ENCODE results near the gene WWOX.

WWOX gene

GRCh38 chr16:78635807-78636206, 536.4 kb downstream of the WWOX start:
- Histone ChIP-seq H3K4me1 (ENCODE audit: control insufficient read depth, insufficient read depth, low read length) (no peaks in the 10 kb centered on the region), H3K9me3 (ENCODE audit: control insufficient read depth, low read length) (no peaks in the 10 kb centered on the region), H3K9ac (ENCODE audit: low read length) (no peak overlapping the region), H3K36me3 (ENCODE audit: control insufficient read depth, insufficient read depth, low read length, severe bottlenecking) (no peaks in the 10 kb centered on the region), H3K4me3 (ENCODE audit: low read length) (no peak overlapping the region), H3K27me3 (replicated peaks; ENCODE audit: control insufficient read depth, insufficient read depth, low read length) (no peaks in the 10 kb centered on the region)
- no peak for DNase-seq (ENCODE audit: low read depth)

- Histone ChIP-seq H3K9me3 (ENCODE audit: control insufficient read depth, low read length) (no peaks in the 10 kb centered on the region), H3K36me3 (ENCODE audit: control insufficient read depth, insufficient read depth, low read length, severe bottlenecking) (no peaks in the 10 kb centered on the region), H3K27me3 (replicated peaks; ENCODE audit: control insufficient read depth, insufficient read depth, low read length) (peaks cover 5% of the 10 kb centered on the region), H3K4me3 (ENCODE audit: low read length) (no peak overlapping the region), H3K9ac (ENCODE audit: low read length) (no peak overlapping the region), H3K4me1 (ENCODE audit: control insufficient read depth, insufficient read depth, low read length) (no peaks in the 10 kb centered on the region)
- no peak for DNase-seq (ENCODE audit: low read depth)
Measured at GRCh38 chr16:78638371-78638770, 538.9 kb downstream of the WWOX start.

GRCh38 chr16:78639775-78640174, 540.3 kb downstream of the WWOX start:
- Histone ChIP-seq H3K9ac (ENCODE audit: low read length) (no peak overlapping the region), H3K36me3 (ENCODE audit: control insufficient read depth, insufficient read depth, low read length, severe bottlenecking) (no peaks in the 10 kb centered on the region), H3K4me3 (ENCODE audit: low read length) (no peak overlapping the region), H3K9me3 (ENCODE audit: control insufficient read depth, low read length) (no peaks in the 10 kb centered on the region), H3K4me1 (ENCODE audit: control insufficient read depth, insufficient read depth, low read length) (no peaks in the 10 kb centered on the region), H3K27me3 (replicated peaks; ENCODE audit: control insufficient read depth, insufficient read depth, low read length) (peaks cover 5% of the 10 kb centered on the region)
- DNase-seq (ENCODE audit: low read depth), result no peak

- H3K4me1 ChIP-seq (ENCODE audit: control insufficient read depth, insufficient read depth, low read length), result no peaks in the 10 kb centered on the region
- no peak overlapping the region for H3K9ac ChIP-seq (ENCODE audit: low read length)
- peaks cover 5% of the 10 kb centered on the region for H3K27me3 ChIP-seq (replicated peaks; ENCODE audit: control insufficient read depth, insufficient read depth, low read length)
- H3K9me3 ChIP-seq (ENCODE audit: control insufficient read depth, low read length), result no peaks in the 10 kb centered on the region
- DNase-seq (ENCODE audit: low read depth), result no peak
- no peak overlapping the region for H3K4me3 ChIP-seq (ENCODE audit: low read length)
- H3K36me3 ChIP-seq (ENCODE audit: control insufficient read depth, insufficient read depth, low read length, severe bottlenecking), result no peaks in the 10 kb centered on the region
Measured at GRCh38 chr16:78640886-78641285, 541.4 kb downstream of the WWOX start.

GRCh38 chr16:78641433-78641832, 542.0 kb downstream of the WWOX start:
- Histone ChIP-seq H3K27me3 (replicated peaks; ENCODE audit: control insufficient read depth, insufficient read depth, low read length) (peaks cover 5% of the 10 kb centered on the region), H3K4me1 (ENCODE audit: control insufficient read depth, insufficient read depth, low read length) (no peaks in the 10 kb centered on the region), H3K4me3 (ENCODE audit: low read length) (no peak overlapping the region), H3K36me3 (ENCODE audit: control insufficient read depth, insufficient read depth, low read length, severe bottlenecking) (no peaks in the 10 kb centered on the region), H3K9me3 (ENCODE audit: control insufficient read depth, low read length) (no peaks in the 10 kb centered on the region), H3K9ac (ENCODE audit: low read length) (no peak overlapping the region)
- no peak for DNase-seq (ENCODE audit: low read depth)

- Histone ChIP-seq H3K36me3 (ENCODE audit: control insufficient read depth, insufficient read depth, low read length, severe bottlenecking) (no peaks in the 10 kb centered on the region), H3K4me3 (ENCODE audit: low read length) (no peak overlapping the region), H3K4me1 (ENCODE audit: control insufficient read depth, insufficient read depth, low read length) (no peaks in the 10 kb centered on the region), H3K9me3 (ENCODE audit: control insufficient read depth, low read length) (no peaks in the 10 kb centered on the region), H3K9ac (ENCODE audit: low read length) (no peak overlapping the region), H3K27me3 (replicated peaks; ENCODE audit: control insufficient read depth, insufficient read depth, low read length) (peaks cover 5% of the 10 kb centered on the region)
- no peak for DNase-seq (ENCODE audit: low read depth)
Measured at GRCh38 chr16:78642621-78643285, 543.3 kb downstream of the WWOX start.

- DNase-seq (ENCODE audit: low read depth), result no peak
- no peaks in the 10 kb centered on the region for H3K4me1 ChIP-seq (ENCODE audit: control insufficient read depth, insufficient read depth, low read length)
- no peaks in the 10 kb centered on the region for H3K9me3 ChIP-seq (ENCODE audit: control insufficient read depth, low read length)
- H3K4me3 ChIP-seq (ENCODE audit: low read length), result no peak overlapping the region
- peaks cover 5% of the 10 kb centered on the region for H3K27me3 ChIP-seq (replicated peaks; ENCODE audit: control insufficient read depth, insufficient read depth, low read length)
- H3K36me3 ChIP-seq (ENCODE audit: control insufficient read depth, insufficient read depth, low read length, severe bottlenecking), result no peaks in the 10 kb centered on the region
- no peak overlapping the region for H3K9ac ChIP-seq (ENCODE audit: low read length)
Measured at GRCh38 chr16:78645657-78646056, 546.2 kb downstream of the WWOX start.

- no peaks in the 10 kb centered on the region for H3K4me1 ChIP-seq (ENCODE audit: control insufficient read depth, insufficient read depth, low read length)
- DNase-seq (ENCODE audit: low read depth), result no peak
- no peak overlapping the region for H3K9ac ChIP-seq (ENCODE audit: low read length)
- no peak overlapping the region for H3K4me3 ChIP-seq (ENCODE audit: low read length)
- H3K27me3 ChIP-seq (replicated peaks; ENCODE audit: control insufficient read depth, insufficient read depth, low read length), result no peaks in the 10 kb centered on the region
- H3K36me3 ChIP-seq (ENCODE audit: control insufficient read depth, insufficient read depth, low read length, severe bottlenecking), result no peaks in the 10 kb centered on the region
- no peaks in the 10 kb centered on the region for H3K9me3 ChIP-seq (ENCODE audit: control insufficient read depth, low read length)
Measured at GRCh38 chr16:78647019-78647418, 547.6 kb downstream of the WWOX start.

- Histone ChIP-seq H3K36me3 (ENCODE audit: control insufficient read depth, insufficient read depth, low read length, severe bottlenecking) (no peaks in the 10 kb centered on the region), H3K4me1 (ENCODE audit: control insufficient read depth, insufficient read depth, low read length) (no peaks in the 10 kb centered on the region), H3K27me3 (replicated peaks; ENCODE audit: control insufficient read depth, insufficient read depth, low read length) (no peaks in the 10 kb centered on the region), H3K9me3 (ENCODE audit: control insufficient read depth, low read length) (no peaks in the 10 kb centered on the region), H3K9ac (ENCODE audit: low read length) (no peak overlapping the region), H3K4me3 (ENCODE audit: low read length) (no peak overlapping the region)
- DNase-seq (ENCODE audit: low read depth), result no peak
Measured at GRCh38 chr16:78647491-78647890, 548.0 kb downstream of the WWOX start.

GRCh38 chr16:78648517-78648916, 549.1 kb downstream of the WWOX start:
- DNase-seq (ENCODE audit: low read depth), result no peak
- Histone ChIP-seq H3K9ac (ENCODE audit: low read length) (no peak overlapping the region), H3K27me3 (replicated peaks; ENCODE audit: control insufficient read depth, insufficient read depth, low read length) (no peaks in the 10 kb centered on the region), H3K4me3 (ENCODE audit: low read length) (no peak overlapping the region), H3K9me3 (ENCODE audit: control insufficient read depth, low read length) (no peaks in the 10 kb centered on the region), H3K4me1 (ENCODE audit: control insufficient read depth, insufficient read depth, low read length) (no peaks in the 10 kb centered on the region), H3K36me3 (ENCODE audit: control insufficient read depth, insufficient read depth, low read length, severe bottlenecking) (no peaks in the 10 kb centered on the region)

- Histone ChIP-seq H3K4me1 (ENCODE audit: control insufficient read depth, insufficient read depth, low read length) (no peaks in the 10 kb centered on the region), H3K27me3 (replicated peaks; ENCODE audit: control insufficient read depth, insufficient read depth, low read length) (no peaks in the 10 kb centered on the region), H3K9me3 (ENCODE audit: control insufficient read depth, low read length) (no peaks in the 10 kb centered on the region), H3K9ac (ENCODE audit: low read length) (no peak overlapping the region), H3K4me3 (ENCODE audit: low read length) (no peak overlapping the region), H3K36me3 (ENCODE audit: control insufficient read depth, insufficient read depth, low read length, severe bottlenecking) (no peaks in the 10 kb centered on the region)
- DNase-seq (ENCODE audit: low read depth), result no peak
Measured at GRCh38 chr16:78650339-78651074, 551.1 kb downstream of the WWOX start.
